Transverse colon (tissue), 4 donors: Measurements from ENCODE around the gene AFTPH.

Source experiments
- CTCF ChIP-seq, 5 experiments: fragments of 200-600 bp in 3 of 5; fragments of 450-650 bp in 2 of 5; sonication (generic) in 3 of 5; IDR thresholded peaks; 1 replicate in 2 of 5; 2 replicates in 3 of 5; pipeline ENCODE4 v1.5.1; 2016 to 2017; ENCODE audit warnings: antibody characterized with exemption in 5 of 5, inconsistent platforms in 3 of 5, mild to moderate bottlenecking in 2 of 5, moderate library complexity in 1 of 5
- EP300 ChIP-seq: sonication (generic); formaldehyde crosslinking; IDR thresholded peaks from one replicate; pipeline ENCODE4 v1.6.1; 2017; ENCODE audit warnings: antibody characterized with exemption, low read depth
- POLR2AphosphoS5 ChIP-seq, 3 donors: sonication (generic); formaldehyde crosslinking; IDR thresholded peaks; one replicate each; pipeline ENCODE4 v1.6.1; 2016; ENCODE audit warnings: antibody characterized with exemption in 3 of 3

- TF ChIP-seq POLR2AphosphoS5 (IDR thresholded peaks at IDR 0.05) (no peak), CTCF (IDR thresholded peaks at IDR 0.05) (no peak), EP300 (no peak)
Observed at GRCh38 chr2:64482765-64483504, 41.2 kb upstream of the AFTPH start.
